ENCODE results near the gene RBM33.
A peak's percentile ranks its signal among the peaks of the same experiment; 100 is the strongest.

RBM33 gene

GRCh38 chr7:155624412-155624811, 20.0 kb upstream of the RBM33 start:
- no peak for DNase-seq (ENCODE audit: low read depth)
- no peak overlapping the region for H3K4me3 ChIP-seq (ENCODE audit: low read depth, low read length)

GRCh38 chr7:155625557-155625956, 18.9 kb upstream of the RBM33 start:
- no peak overlapping the region for H3K4me3 ChIP-seq (ENCODE audit: low read depth, low read length)
- DNase-seq (ENCODE audit: low read depth): no peak

GRCh38 chr7:155629171-155629570, 15.3 kb upstream of the RBM33 start:
- DNase-seq (ENCODE audit: low read depth): no peak
- H3K4me3 ChIP-seq (ENCODE audit: low read depth, low read length): no peak overlapping the region

- no peak overlapping the region for H3K4me3 ChIP-seq (ENCODE audit: low read depth, low read length)
- DNase-seq (ENCODE audit: low read depth): no peak
These were observed 13.3 kb upstream of the RBM33 start for GRCh38 chr7:155631155-155631554.

GRCh38 chr7:155635817-155636216, 8.6 kb upstream of the RBM33 start:
- H3K4me3 ChIP-seq (ENCODE audit: low read depth, low read length): no peak overlapping the region
- DNase-seq (ENCODE audit: low read depth): no peak

GRCh38 chr7:155637155-155637554, 7.3 kb upstream of the RBM33 start:
- H3K4me3 ChIP-seq (ENCODE audit: low read depth, low read length): no peak overlapping the region
- no peak for DNase-seq (ENCODE audit: low read depth)

- no peak for DNase-seq (ENCODE audit: low read depth)
These were observed 6.1 kb upstream of the RBM33 start for GRCh38 chr7:155638366-155638765.

GRCh38 chr7:155639958-155640520, 4.4 kb upstream of the RBM33 start:
- no peak for DNase-seq (ENCODE audit: low read depth)
- no peak overlapping the region for H3K4me3 ChIP-seq (ENCODE audit: low read depth, low read length)

More at GRCh38 chr7:155638366-155638765, 6.1 kb upstream of the RBM33 start:
- H3K4me3 ChIP-seq (ENCODE audit: low read depth, low read length): no peak overlapping the region

GRCh38 chr7:155640629-155641028, 3.8 kb upstream of the RBM33 start:
- no peak for DNase-seq (ENCODE audit: low read depth)

GRCh38 chr7:155643804-155644177, 670 bp upstream of the RBM33 start:
- peak overlapping the region; percentile 99 for H3K4me3 ChIP-seq (ENCODE audit: low read depth, low read length)
- DNase-seq (ENCODE audit: low read depth): no peak

More at GRCh38 chr7:155640629-155641028, 3.8 kb upstream of the RBM33 start:
- no peak overlapping the region for H3K4me3 ChIP-seq (ENCODE audit: low read depth, low read length)

GRCh38 chr7:155644971-155645509, 579 bp downstream of the RBM33 start:
- H3K4me3 ChIP-seq (ENCODE audit: low read depth, low read length): peak overlapping the region; percentile 99
- no peak for DNase-seq (ENCODE audit: low read depth)

- no peak for DNase-seq (ENCODE audit: low read depth)
- peak overlapping the region; percentile 99 for H3K4me3 ChIP-seq (ENCODE audit: low read depth, low read length)
These were observed 1.2 kb downstream of the RBM33 start for GRCh38 chr7:155645662-155646061.

GRCh38 chr7:155646669-155647068, 2.2 kb downstream of the RBM33 start:
- DNase-seq (ENCODE audit: low read depth): no peak
- no peak overlapping the region for H3K4me3 ChIP-seq (ENCODE audit: low read depth, low read length)

GRCh38 chr7:155647302-155647701, 2.8 kb downstream of the RBM33 start:
- no peak for DNase-seq (ENCODE audit: low read depth)
- H3K4me3 ChIP-seq (ENCODE audit: low read depth, low read length): no peak overlapping the region

- H3K4me3 ChIP-seq (ENCODE audit: low read depth, low read length): no peak overlapping the region
- no peak for DNase-seq (ENCODE audit: low read depth)
These were observed 3.3 kb downstream of the RBM33 start for GRCh38 chr7:155647734-155648133.

GRCh38 chr7:155648752-155649339, 4.4 kb downstream of the RBM33 start:
- no peak for DNase-seq (ENCODE audit: low read depth)
- H3K4me3 ChIP-seq (ENCODE audit: low read depth, low read length): no peak overlapping the region

GRCh38 chr7:155649588-155649987, 5.1 kb downstream of the RBM33 start:
- no peak for DNase-seq (ENCODE audit: low read depth)
- no peak overlapping the region for H3K4me3 ChIP-seq (ENCODE audit: low read depth, low read length)

GRCh38 chr7:155652156-155653114, 8.0 kb downstream of the RBM33 start:
- H3K4me3 ChIP-seq (ENCODE audit: low read depth, low read length): no peak overlapping the region

GRCh38 chr7:155653803-155654202, 9.3 kb downstream of the RBM33 start:
- no peak for DNase-seq (ENCODE audit: low read depth)

More at GRCh38 chr7:155652156-155653114, 8.0 kb downstream of the RBM33 start:
- no peak for DNase-seq (ENCODE audit: low read depth)

GRCh38 chr7:155656891-155657290, 12.4 kb downstream of the RBM33 start:
- DNase-seq (ENCODE audit: low read depth): no peak
- H3K4me3 ChIP-seq (ENCODE audit: low read depth, low read length): no peak overlapping the region

More at GRCh38 chr7:155653803-155654202, 9.3 kb downstream of the RBM33 start:
- no peak overlapping the region for H3K4me3 ChIP-seq (ENCODE audit: low read depth, low read length)

Measured in skeletal muscle cell (primary cell).